GM18502 (cell line): ENCODE results near the gene EPB41L1.

Source experiments
- ATAC-seq: cut with Tn5 transposase; IDR thresholded peaks from one replicate; pipeline ENCODE4 v1.9.1; 2021; ENCODE audit warnings: mild to moderate bottlenecking; ENCODE audit not compliant: unreplicated experiment, poor library complexity

The EPB41L1 gene

DNA sequence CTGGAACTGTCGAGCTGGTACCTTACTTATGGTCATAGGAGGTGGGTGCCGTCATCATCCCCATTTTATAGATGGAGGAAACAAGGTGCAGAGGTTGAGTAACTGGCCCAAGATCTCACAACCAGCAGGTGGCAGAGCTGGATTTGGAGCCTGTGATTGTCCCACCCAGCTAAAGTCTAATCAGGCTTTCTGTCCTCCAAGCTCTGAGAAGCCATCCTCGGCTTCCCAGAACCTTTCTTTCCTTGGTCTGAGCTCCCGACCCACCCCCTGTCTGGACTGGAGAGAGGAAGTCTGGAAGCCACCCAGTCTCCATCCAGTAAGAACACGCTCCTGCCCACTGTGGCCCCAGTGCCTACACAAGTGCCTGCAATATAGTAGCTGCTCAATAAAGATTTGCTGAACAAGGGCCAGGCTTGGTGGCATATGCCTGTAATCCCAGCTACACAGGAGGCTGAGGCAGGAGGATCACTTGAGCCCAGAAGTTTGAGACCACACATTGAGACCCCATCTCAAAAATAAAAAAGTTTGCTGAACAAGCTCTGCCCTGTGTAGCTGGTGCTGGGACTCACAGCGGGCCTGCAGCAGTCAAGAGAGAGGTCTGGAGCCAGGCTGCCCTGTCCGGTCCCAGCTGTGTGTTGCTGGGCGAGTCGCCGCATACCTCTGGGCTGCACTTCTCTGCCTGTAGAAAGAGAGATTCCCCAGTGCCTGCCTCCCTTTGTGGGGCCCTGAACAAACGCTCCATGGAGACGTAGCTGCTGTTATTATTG, 119.1 kb downstream of the EPB41L1 start:
- ATAC-seq: no peak

DNA sequence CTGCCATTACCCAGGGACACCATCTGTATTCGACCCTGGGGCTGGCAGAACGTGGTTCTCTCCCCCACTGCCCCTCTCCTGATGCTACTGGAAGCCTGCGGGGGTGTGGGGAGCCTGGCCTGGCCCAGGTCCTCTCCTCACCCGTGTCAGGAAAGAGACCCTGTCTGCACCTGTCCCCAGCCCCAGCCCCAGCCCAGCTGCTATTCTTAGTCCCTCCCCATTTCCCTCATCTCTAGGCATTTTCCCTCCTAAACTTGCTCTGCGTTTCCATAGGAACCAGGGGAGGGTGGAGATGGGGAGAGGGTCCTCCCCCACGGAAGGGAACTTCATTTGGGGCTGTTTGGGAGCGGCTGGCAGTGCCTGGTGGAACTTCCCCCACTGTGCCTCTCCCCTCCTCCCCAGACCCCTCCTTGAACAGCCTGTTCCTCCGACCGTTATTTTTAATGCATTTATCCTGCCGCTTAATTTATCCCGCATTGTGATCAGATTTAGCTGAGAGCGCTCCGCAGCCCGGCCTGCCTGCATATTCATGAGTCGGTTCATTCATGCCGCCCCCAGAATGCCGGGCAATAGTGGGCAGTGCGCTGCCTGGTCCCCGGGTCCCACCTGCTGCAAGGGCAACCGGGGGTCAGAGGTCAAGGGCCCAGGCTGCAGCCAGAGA, 119.8 kb downstream of the EPB41L1 start:
- no peak for ATAC-seq

GRCh38 chr20:36275011-36275410, 120.5 kb downstream of the EPB41L1 start:
- ATAC-seq: no peak

DNA sequence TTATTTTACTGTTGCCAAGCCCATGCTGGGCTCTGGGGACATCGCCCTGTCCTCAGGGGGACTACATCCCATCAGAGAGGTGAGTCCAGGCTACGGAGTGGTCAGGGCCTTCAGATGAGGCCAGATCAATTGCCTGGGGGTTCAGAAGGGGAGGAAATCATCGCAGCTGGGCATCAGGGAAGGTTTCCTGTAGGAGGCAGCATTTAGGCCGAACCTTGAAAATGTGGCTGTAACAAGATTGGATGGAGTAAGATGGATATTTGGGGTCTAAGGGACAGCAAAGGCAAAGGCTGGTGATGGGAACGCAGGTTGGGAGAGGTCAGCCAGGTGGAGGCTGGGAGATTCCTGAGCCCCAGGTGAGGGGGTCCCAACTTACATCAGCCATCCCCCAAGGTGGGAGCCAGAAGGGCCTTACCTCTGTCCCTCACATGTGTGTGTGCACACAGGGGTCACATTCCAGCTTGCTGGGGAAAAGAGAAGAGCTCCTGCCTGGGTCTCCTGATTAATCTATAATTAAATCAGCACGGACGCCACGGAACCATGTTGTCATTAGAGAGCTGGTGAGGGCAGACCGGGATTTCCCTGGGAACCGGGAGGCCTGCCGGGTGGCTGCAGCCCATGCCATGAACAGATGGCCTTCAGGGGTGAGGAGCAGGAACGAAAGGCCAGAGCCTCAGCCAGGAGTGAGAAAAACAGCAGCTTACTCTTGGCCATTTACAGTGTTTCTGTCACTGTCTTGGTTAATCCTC, 121.1 kb downstream of the EPB41L1 start:
- ATAC-seq: no peak

DNA sequence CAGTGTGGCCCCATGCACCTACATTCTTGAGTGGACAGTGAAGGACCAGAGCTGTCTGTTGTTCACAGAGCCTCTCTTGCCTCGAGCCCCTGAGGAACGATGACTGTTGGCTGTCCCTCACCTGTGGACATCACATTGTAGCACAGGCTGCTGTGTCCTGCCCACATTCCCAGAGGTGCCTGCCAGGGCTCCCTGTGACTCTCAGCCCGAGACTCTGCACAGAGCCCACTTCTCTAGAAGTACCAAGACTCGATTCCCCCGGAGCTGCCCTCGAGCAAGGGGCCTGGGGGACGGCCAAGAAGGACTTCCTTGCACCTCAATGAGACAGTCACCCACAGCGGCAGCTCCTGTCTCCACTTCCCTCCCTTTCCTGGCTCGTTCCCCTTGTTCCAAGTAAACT, 123.0 kb downstream of the EPB41L1 start:
- ATAC-seq: no peak

GRCh38 chr20:36279362-36279761, 124.8 kb downstream of the EPB41L1 start:
- ATAC-seq: no peak

DNA sequence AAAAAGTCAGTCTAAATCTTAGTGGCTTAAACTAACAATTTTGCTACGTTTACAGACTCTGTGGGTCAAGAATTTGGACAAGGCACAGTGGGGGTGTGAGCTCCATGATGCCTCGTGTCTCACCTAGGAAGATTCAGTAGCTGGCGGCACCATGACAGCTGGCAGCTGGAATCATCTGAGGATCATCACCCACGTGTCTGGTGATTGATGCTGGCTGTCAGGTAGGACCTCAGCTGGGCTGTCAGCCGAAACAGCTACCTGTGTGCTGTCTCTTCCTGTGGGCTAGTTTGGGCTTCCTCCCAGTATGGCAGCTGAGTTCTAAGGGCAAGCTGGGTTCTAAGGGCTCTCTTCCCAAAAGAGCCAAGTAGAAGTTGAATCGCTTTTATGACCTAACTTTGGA, 125.2 kb downstream of the EPB41L1 start:
- no peak for ATAC-seq

- no peak for ATAC-seq
Observed at GRCh38 chr20:36281785-36282380, 127.3 kb downstream of the EPB41L1 start.
